A673 (cell line): ENCODE data around the gene ADD3.

Experiments used
- CTCF ChIP-seq: fragments of 300-800, 200-600 bp; sonication (generic); conservative IDR thresholded peaks from 2 replicates; pipeline ENCODE4 v1.5.1; 2017; ENCODE audit warnings: low read depth, mild to moderate bottlenecking, antibody characterized with exemption, low read length, moderate library complexity, mixed read lengths
- EZH2 ChIP-seq: fragments of 200-600 bp; sonication (generic); IDR thresholded peaks from 2 replicates; pipeline ENCODE4 v1.6.1; 2017; ENCODE audit warnings: borderline replicate concordance, low read depth, mild to moderate bottlenecking, mixed read lengths, antibody characterized with exemption, low read length; ENCODE audit not compliant: poor library complexity, severe bottlenecking

- TF ChIP-seq CTCF = no peak
- TF ChIP-seq EZH2 = no peak
Measured at GRCh38 chr10:109987452-109988211, 20.2 kb upstream of the ADD3 start.
